ENCODE measurements around the gene CTSV. TPM values are rescaled to one million over a fixed set of nuclear protein-coding genes. Genes with fewer than 3 reads are reported as not detected.
A peak's percentile ranks its signal among the peaks of the same experiment; 100 is the strongest.
"Not testable (repeated sequence)": the region's sequence is repeated elsewhere in the genome, so short reads cannot be mapped to it uniquely, and the experiment has no call there.

Gene CTSV
- 1 to 10 TPM; 1.5 to 3.2 (median 2.6) TPM for polyA plus RNA-seq (ENCODE audit: insufficient read depth in 1 of 5, insufficient read length in 5 of 5, low replicate concordance in 1 of 5)
- long read RNA-seq, donor 1, full-length matches to known transcripts: 6 of 6 reads
- long read RNA-seq, donor 1, partial matches to known transcripts: 0 of 6 reads
- long read RNA-seq, donor 1, other reads (novel, unspliced or antisense): 0 of 6 reads
- long read RNA-seq, donor 2, partial matches to known transcripts: 0 of 1 reads
- long read RNA-seq, donor 2, other reads (novel, unspliced or antisense): 0 of 1 reads
- long read RNA-seq, donor 3: 0 reads
- long read RNA-seq, donor 4, partial matches to known transcripts: 0 of 2 reads
- long read RNA-seq, donor 4, other reads (novel, unspliced or antisense): 0 of 2 reads
- long read RNA-seq, donor 5, partial matches to known transcripts: 0 of 2 reads
- long read RNA-seq, donor 5, other reads (novel, unspliced or antisense): 0 of 2 reads
- long read RNA-seq, donor 6, partial matches to known transcripts: 0 of 1 reads
- long read RNA-seq, donor 6, other reads (novel, unspliced or antisense): 0 of 1 reads
- long read RNA-seq, donor 7, partial matches to known transcripts: 0 of 1 reads
- long read RNA-seq, donor 7, other reads (novel, unspliced or antisense): 0 of 1 reads
- long read RNA-seq, donor 8: 0 reads

- DNase-seq: peak; percentile 82 to 84
These were observed at the start of gene CTSV for GRCh38 chr9:97038611-97039513. Gene CTSV, minus strand, starts transcription at chr9:97039142. Its CDS starts 1,099 bp downstream, at chr9:97038043.

GRCh38 chr9:97087668-97088215, 48.8 kb upstream of the CTSV start:
- not testable (repeated sequence) for DNase-seq

DNA sequence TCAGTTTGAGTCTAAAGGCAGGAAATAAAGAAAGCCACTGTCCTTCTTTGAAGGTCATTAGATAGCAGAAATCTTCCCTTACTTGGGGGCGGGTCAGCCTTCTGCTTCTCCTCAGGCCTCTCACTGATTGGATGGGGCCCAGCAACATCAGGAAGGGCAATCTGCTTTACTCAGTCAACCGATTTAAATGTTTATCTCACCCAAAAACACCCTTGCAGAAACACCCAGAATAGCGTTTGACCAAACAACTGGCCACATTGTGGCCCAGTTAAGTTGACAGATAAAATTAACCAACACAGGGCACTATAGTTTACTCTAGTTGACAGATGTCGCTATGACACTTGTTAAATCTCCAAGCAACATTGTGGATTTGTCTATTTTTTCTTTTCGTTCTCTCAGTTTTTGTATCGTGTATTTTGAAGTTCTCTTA, 45.6 kb upstream of the CTSV start:
- DNase-seq: not testable (repeated sequence)

DNA sequence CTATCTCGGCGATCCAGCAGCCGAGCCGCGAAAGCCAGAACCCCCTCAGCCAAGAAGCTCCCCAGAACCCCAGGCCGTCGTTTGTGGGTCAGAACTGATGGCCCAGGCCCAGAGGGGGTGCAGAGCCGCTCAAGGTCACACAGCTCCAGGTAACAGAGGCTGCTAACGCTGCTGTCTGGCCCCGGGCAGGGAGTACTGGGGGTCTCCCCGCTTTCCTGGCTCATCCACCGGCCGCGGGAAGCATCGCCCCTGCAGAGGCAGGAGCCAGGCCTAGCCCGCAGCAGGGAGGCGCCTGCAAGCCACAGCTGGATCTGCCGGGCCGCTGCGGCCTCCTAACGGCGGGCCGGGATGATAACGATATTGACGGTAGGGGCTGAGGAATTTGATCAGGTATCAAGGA, 39.4 kb upstream of the CTSV start:
- no peak for DNase-seq

DNA sequence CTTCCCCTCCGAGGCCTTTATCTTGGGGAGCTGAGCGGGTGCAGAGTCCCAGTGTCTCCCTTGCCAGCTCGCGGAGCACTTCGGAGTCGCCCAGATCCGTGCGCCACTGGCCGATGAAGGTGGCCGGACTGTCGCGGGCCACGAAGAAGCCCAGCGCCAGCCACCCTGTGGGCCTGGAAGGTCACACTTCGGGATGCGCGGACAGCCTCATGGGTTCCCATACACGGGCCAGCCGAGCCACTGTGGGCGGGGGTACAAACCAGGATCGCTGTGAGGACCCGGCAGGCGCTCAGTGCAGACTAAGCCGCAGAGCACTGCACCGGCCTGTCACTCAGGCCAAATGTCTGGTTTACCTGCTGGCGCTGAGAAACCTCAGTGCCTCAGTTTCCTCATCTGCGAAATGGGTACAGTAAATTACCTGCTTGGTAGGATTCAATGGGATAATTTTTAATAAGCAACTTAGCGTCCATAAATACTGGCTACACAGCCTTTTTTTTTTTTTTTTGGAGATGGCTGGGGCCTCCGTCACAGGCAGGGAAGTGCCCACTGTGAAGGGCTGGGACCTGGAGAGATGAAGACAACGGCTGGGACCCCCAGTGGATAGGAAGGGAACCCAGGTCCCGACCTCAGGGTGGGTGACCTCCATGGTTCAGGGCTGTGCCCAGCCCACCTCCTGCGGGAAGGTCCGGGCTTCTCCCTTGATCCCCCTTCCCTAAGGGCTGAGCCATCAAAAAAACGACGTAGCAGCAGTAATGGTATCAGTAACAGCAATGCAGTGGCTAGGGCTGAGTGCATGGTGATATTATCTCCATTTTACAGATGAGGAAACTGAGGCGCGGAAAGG, 38.7 kb upstream of the CTSV start:
- no peak for DNase-seq

- not testable (repeated sequence) for DNase-seq
These were observed 37.9 kb upstream of the CTSV start for GRCh38 chr9:97076731-97077451.

GRCh38 chr9:97076238-97076637, 37.3 kb upstream of the CTSV start:
- no peak for DNase-seq

DNA sequence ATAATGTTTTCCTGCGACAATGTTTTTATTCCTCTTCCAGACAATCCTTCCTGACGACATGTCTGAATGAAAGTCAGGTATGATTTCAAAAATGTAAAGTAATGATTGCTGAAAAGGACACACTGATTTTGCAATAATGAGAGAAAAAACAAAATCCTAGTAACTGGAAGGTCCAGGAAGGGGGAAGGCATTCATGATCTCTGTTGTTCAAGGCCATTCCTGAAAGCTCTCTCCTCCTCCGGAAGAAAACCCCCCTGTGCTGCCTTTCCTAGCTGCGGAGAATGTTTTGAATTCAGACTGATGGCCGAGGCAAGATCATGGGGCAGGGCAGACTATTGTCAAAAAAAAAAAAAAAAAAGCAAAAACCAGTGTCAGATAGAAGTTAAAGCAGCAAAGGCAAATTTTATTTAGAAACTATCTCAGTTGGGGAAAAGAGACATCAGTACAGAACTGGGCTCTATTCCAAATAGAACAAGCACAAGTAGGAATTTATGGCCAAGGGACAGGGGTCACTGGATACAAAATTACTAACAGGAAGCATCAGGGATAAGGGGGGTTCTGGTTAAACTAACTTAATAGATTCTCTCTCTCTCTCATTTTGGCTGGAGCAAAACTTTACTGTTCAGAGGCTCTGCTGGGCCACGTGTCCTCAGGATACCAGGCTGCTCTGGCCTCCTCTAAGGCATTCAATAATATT, 36.5 kb upstream of the CTSV start:
- DNase-seq: no peak

- no peak for DNase-seq
These were observed 34.6 kb upstream of the CTSV start for GRCh38 chr9:97073506-97073905.

DNA sequence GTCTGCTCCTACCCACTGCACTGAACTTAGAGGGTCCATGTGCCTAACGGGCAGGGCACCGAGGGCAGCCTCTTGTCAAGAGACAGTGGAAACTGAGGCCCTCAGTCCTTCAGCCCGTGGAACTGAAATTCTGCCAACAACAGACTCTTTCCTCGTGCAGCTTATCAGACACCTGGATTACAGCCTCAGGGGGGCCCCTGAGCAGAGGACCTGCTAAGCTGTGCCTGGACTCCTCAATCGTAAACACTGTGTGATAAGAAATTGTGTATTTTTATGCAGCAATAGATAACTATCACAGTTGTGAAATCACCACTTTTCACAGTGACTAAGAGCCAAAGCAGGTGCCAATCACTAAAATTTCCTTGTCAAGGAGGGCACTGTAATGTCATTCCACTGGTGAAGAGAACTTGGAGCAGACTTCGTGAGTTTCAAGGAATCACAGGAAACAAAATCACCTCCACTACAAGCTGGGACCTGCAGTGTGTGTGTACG, 33.4 kb upstream of the CTSV start:
- no peak for DNase-seq

GRCh38 chr9:97070325-97070724, 31.4 kb upstream of the CTSV start:
- not testable (repeated sequence) for DNase-seq

DNA sequence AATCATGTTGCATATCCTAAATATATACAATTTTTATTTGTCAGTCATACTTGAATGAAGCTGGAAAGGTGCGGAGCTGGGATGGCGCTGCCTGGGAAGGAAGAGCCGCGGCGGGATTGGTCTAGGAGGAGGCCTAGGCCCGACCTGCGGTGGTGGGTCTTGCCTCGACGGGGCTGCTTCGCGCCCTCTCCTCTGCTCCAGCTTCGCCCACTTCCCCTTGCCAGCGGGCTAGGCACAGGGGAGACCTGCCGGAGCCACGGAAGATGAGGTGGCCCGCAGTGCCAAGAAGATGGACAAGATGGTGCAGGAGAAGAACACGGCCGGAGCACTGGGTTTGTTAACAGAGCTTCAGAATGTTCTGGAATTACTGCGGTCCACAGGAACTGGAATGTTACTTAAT, 28.5 kb upstream of the CTSV start:
- no peak for DNase-seq

DNA sequence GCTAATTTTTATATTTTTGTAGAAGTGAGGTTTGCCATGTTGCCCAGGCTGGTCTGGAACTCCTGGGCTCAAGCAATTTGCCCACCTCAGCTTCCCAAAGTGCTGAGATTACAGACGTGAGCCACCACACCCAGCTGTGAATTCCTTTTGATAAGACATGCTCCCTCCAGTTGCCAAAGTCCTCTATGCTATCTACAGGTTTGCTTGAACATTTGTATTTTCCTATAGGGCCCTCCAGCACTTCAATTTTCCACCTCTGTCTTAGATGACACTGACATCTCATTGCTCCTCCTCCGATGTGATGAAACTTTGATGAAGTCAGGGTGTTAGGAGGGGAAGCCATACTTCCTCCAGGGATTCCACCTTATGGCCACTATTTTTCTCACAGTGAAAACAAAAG, 25.2 kb upstream of the CTSV start:
- DNase-seq: no peak

GRCh38 chr9:97060796-97061195, 21.9 kb upstream of the CTSV start:
- no peak for DNase-seq

DNA sequence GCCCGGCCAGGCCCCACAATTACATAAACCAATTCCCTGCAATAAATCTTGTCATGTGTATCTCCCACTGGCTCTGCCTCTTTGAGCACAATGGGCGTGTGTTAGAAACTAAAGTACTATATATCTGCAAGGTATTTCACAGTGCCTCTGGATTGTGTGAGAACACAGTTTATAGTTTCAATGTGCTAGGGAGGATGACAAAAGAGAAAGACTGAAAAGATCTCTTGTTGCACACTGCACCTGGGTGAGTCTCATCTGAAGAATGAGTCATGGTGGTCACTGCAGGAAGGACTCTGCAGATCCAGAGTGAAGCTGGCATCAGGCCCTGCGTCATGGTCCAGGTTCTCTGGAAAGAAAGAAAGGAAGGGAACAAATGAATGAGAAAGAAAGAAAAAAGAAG, 20.7 kb upstream of the CTSV start:
- DNase-seq: no peak

- DNase-seq: no peak
These were observed 18.7 kb upstream of the CTSV start for GRCh38 chr9:97057651-97058050.

- DNase-seq: not testable (repeated sequence)
These were observed 16.9 kb upstream of the CTSV start for GRCh38 chr9:97055891-97056290.

- DNase-seq: no peak
These were observed 14.8 kb upstream of the CTSV start for GRCh38 chr9:97053717-97054116.

GRCh38 chr9:97052735-97053134, 13.8 kb upstream of the CTSV start:
- DNase-seq: no peak
